ENCODE data around the gene TSPAN18.
A peak's percentile ranks its signal among the peaks of the same experiment; 100 is the strongest.

TSPAN18 gene

DNA sequence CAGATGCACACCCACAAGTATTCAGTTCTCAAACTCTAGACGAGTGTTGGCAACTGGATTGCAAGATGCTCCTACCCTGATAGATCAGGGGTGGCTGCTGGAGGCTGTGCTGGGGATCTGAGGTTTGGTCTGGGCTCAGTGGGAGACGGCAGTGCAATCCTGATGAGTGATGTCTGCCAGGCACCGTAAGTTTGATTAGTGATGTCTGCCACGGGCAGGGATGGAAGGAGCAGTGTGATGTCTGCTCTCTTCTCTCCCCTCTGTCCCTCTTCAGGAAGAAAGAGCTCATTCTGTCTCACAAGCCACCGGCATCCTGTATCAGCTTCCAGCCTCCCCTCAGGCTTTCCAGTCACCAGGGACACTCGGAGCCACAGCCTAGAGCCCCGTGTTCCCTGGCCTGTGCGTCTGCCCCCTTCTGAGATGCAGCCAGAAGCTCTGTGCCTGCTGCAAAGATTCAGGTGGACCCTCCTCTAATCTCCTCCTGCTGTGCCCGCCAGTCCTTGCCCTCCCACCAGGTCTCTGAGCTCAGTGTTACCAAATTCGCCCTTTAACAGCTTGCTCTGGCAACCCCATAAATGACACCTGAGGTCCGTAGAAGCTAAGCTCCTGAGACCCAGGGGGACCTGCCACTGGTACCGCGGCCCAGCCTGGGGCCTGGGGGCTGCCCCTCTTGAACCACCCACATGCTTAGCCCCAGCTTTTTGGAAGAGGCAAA lies 204.0 kb downstream of the TSPAN18 start:
- no peaks in the 10 kb centered on the region; the same call in 1 of the 2 replicates for H3K27me3 ChIP-seq (replicated peaks; ENCODE audit: control insufficient read depth, insufficient read depth, low read length)
- TF ChIP-seq, protein P1, sequence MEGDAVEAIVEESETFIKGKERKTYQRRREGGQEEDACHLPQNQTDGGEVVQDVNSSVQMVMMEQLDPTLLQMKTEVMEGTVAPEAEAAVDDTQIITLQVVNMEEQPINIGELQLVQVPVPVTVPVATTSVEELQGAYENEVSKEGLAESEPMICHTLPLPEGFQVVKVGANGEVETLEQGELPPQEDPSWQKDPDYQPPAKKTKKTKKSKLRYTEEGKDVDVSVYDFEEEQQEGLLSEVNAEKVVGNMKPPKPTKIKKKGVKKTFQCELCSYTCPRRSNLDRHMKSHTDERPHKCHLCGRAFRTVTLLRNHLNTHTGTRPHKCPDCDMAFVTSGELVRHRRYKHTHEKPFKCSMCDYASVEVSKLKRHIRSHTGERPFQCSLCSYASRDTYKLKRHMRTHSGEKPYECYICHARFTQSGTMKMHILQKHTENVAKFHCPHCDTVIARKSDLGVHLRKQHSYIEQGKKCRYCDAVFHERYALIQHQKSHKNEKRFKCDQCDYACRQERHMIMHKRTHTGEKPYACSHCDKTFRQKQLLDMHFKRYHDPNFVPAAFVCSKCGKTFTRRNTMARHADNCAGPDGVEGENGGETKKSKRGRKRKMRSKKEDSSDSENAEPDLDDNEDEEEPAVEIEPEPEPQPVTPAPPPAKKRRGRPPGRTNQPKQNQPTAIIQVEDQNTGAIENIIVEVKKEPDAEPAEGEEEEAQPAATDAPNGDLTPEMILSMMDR (IDR thresholded peaks at IDR 0.05; ENCODE audit: insufficient read depth, low read length, poor library complexity, severe bottlenecking) = no peak
- DNase-seq (ENCODE audit: extremely low read depth, insufficient read length) = no peak
- no peaks in the 10 kb centered on the region for H3K36me3 ChIP-seq (ENCODE audit: control insufficient read depth, insufficient read depth, low read length)
- H3K4me3 ChIP-seq (replicated peaks; ENCODE audit: low read depth, low read length) = no peak overlapping the region

DNA sequence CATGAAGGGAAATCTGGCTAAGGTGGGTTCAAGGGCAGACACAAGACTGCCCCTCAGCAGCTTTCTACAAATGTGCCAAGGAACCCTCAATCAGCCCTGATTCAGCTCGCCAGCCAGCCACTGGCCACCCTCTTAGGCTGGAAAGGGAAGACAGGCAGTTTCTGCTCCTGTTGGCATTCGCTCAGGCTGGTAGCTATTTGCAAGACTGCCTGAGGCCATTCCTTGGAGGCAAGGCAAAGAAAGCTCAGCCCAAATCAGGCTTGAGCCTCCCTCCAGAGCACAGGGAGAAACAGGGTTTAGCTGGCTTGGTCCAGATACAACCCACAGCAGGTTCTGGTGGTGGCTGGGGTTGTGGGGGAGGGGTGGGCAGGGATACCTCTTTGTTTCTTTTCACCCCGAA lies 204.7 kb downstream of the TSPAN18 start:
- Histone ChIP-seq H3K4me3 (replicated peaks; ENCODE audit: low read depth, low read length) (no peak overlapping the region), H3K27me3 (replicated peaks; ENCODE audit: control insufficient read depth, insufficient read depth, low read length) (no peaks in the 10 kb centered on the region; the same call in 1 of the 2 replicates)

DNA sequence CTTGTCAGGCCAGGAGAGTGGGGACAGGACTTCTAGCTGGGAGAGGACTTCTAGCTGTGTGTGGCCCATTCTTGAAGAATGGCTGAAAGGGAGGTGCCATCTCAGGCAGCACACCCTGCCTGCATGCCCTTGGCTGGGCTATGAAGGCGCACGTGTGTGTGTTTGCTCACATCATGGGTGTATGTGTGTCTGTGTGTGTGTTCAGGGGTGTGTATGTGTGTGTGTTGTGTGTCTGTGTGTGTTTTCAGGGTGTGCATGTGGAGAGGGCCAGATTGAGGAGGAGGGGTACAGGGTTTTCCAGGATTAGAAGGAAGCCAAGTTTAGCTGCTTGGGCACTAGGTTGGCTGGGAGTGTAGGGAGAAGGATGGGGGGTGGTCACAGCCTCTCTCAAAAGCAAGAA lies 207.3 kb downstream of the TSPAN18 start:
- TF ChIP-seq, protein P1 (IDR thresholded peaks at IDR 0.05; ENCODE audit: insufficient read depth, low read length, poor library complexity, severe bottlenecking) = no peak
- H3K36me3 ChIP-seq (ENCODE audit: control insufficient read depth, insufficient read depth, low read length) = no peaks in the 10 kb centered on the region
- no peaks in the 10 kb centered on the region; the same call in 1 of the 2 replicates for H3K27me3 ChIP-seq (replicated peaks; ENCODE audit: control insufficient read depth, insufficient read depth, low read length)

More for the DNA sequence above, 204.7 kb downstream of the TSPAN18 start:
- H3K36me3 ChIP-seq (ENCODE audit: control insufficient read depth, insufficient read depth, low read length) = no peaks in the 10 kb centered on the region
- TF ChIP-seq, protein P1 (IDR thresholded peaks at IDR 0.05; ENCODE audit: insufficient read depth, low read length, poor library complexity, severe bottlenecking) = no peak
- no peak for DNase-seq (ENCODE audit: extremely low read depth, insufficient read length)

DNA sequence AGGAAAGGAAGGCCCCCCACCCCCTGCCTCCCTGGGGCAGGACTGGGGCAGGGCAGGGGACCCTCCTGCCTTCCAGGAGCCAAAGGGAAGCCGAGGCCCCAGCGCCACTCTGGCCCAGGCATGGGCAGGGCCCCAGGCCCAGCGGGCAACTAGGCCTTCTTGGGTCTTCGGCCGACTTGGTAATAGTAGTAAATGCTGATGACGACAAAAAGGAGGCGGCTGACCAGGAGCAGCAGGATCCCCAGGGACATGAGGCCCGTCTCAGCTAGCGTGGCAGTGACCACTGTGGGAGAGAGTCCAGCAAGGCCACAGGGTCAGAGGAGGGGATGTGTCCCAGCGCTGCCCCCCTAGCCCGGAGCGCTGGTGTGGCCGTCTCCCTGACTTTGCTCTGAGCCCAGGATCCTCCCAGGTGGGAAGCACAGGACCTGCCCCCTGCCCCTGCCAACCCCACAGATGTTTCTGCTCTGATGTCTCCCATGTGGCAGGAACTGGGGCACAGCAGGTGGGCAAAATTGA lies 208.0 kb downstream of the TSPAN18 start:
- Histone ChIP-seq H3K36me3 (ENCODE audit: control insufficient read depth, insufficient read depth, low read length) (no peaks in the 10 kb centered on the region), H3K27me3 (replicated peaks; ENCODE audit: control insufficient read depth, insufficient read depth, low read length) (no peaks in the 10 kb centered on the region; the same call in 1 of the 2 replicates), H3K4me3 (replicated peaks; ENCODE audit: low read depth, low read length) (no peak overlapping the region)
- DNase-seq (ENCODE audit: extremely low read depth, insufficient read length) = no peak
- TF ChIP-seq, protein P1 (IDR thresholded peaks at IDR 0.05; ENCODE audit: insufficient read depth, low read length, poor library complexity, severe bottlenecking) = no peak

More for the DNA sequence above, 207.3 kb downstream of the TSPAN18 start:
- no peak for DNase-seq (ENCODE audit: extremely low read depth, insufficient read length)
- H3K4me3 ChIP-seq (replicated peaks; ENCODE audit: low read depth, low read length) = no peak overlapping the region

DNA sequence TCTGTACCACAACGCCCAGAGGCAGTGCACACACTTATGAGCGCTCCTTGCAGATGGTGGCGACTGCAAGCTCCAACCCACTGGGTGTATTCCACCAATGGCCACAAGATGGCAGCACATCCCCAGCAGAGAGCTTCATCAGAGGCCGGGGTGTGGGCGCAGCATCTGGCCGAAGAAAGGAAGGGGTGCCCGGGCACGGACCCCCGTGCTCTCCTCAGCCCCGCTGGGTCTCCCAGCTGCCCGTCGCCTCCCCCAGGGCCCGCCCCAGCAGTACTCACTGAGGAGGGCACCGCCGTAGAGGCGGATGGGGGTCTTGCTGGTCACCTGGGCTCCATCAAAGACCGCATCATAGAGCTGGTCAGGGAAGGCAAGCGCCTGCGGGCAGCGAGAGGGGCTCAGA lies 209.8 kb downstream of the TSPAN18 start:
- peak; percentile 56 for DNase-seq (ENCODE audit: extremely low read depth, insufficient read length)
- H3K27me3 ChIP-seq (replicated peaks; ENCODE audit: control insufficient read depth, insufficient read depth, low read length) = no peaks in the 10 kb centered on the region; the same call in 1 of the 2 replicates
- H3K4me3 ChIP-seq (replicated peaks; ENCODE audit: low read depth, low read length) = no peak overlapping the region
- TF ChIP-seq, protein P1 (IDR thresholded peaks at IDR 0.05; ENCODE audit: insufficient read depth, low read length, poor library complexity, severe bottlenecking) = peak; percentile 90
- no peaks in the 10 kb centered on the region for H3K36me3 ChIP-seq (ENCODE audit: control insufficient read depth, insufficient read depth, low read length)

All from GM06990 (cell line).